ENCODE data around the gene ABCC1.
A peak's percentile ranks its signal among the peaks of the same experiment; 100 is the strongest.

The ABCC1 gene

GRCh38 chr16:16025214-16025968, 76.0 kb downstream of the ABCC1 start:
- H3K4me2 ChIP-seq (ENCODE audit: low read length), result no peak overlapping the region
- no peak overlapping the region; the same call in 1 of the 2 replicates for H3K9ac ChIP-seq (ENCODE audit: low read length)
- H3K79me2 ChIP-seq (ENCODE audit: insufficient read depth, low read length), result no peaks in the 10 kb centered on the region
- no peak overlapping the region for H2AFZ ChIP-seq (ENCODE audit: low read length)
- H3K36me3 ChIP-seq (ENCODE audit: insufficient read depth, low read length), result peaks cover 33% of the 10 kb centered on the region; the same call in 1 of the 2 replicates
- peak overlapping the region; percentile 57 for H3K27ac ChIP-seq (ENCODE audit: low read depth, low read length, poor library complexity, severe bottlenecking)
- H4K20me1 ChIP-seq (ENCODE audit: insufficient read depth, low read length), result no peaks in the 10 kb centered on the region
- H3K4me1 ChIP-seq (ENCODE audit: insufficient read depth, low read length, severe bottlenecking), result peaks cover 48% of the 10 kb centered on the region
- H3K4me3 ChIP-seq (ENCODE audit: low read depth, low read length, poor library complexity, severe bottlenecking), result no peak overlapping the region
- no peaks in the 10 kb centered on the region for H3K27me3 ChIP-seq (ENCODE audit: insufficient read depth, low read length)
- no peaks in the 10 kb centered on the region for H3K9me2 ChIP-seq (ENCODE audit: low read depth, low read length)
- no peaks in the 10 kb centered on the region for H3K9me3 ChIP-seq (ENCODE audit: low read length)
- TF ChIP-seq EZH2 (IDR thresholded peaks at IDR 0.05; ENCODE audit: borderline replicate concordance, low read length), result no peak
- no peaks in the 10 kb centered on the region for H3F3A ChIP-seq (ENCODE audit: insufficient read depth, low read length)

- H2AFZ ChIP-seq (ENCODE audit: low read length), result no peak overlapping the region
- H3K4me2 ChIP-seq (ENCODE audit: low read length), result no peak overlapping the region
- H4K20me1 ChIP-seq (ENCODE audit: insufficient read depth, low read length), result no peaks in the 10 kb centered on the region
These were observed 78.4 kb downstream of the ABCC1 start for GRCh38 chr16:16027728-16028310.

DNA sequence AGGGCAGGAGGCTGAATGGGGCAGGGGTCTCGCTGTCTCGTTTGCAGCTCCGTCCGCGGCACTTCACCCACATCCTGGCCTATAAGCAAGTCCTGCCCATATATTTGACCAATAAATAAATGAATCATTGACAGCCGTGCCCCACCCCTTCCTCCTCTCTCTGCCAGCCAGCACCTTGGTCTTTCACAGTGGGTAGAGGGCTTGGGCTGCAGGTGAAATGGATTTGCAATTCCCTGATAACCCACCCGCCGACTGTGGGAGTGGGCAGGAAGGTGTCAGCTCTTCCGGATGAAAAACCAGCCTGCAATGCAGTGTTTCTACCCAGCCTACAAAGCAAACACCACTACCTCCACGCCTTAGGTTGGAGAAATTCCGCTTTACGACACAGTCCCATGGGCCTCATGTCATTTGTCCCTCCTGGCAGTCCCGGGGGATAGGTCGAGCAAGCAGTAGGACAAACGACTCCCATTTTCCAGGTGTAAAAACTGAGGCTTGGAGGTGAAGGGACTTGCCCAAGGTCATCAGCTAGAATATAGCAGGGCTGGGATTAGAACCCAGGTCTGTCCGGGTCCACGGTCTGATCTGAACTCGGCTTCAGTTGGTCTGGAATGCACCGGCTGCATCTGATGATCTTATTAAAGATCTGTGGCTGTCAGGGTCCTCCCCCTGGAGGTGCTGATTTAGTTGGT, 79.0 kb downstream of the ABCC1 start:
- Histone ChIP-seq H3F3A (ENCODE audit: insufficient read depth, low read length) (no peaks in the 10 kb centered on the region), H4K20me1 (ENCODE audit: insufficient read depth, low read length) (no peaks in the 10 kb centered on the region), H3K4me1 (ENCODE audit: insufficient read depth, low read length, severe bottlenecking) (peaks cover 28% of the 10 kb centered on the region), H3K9ac (ENCODE audit: low read length) (no peak overlapping the region), H3K79me2 (ENCODE audit: insufficient read depth, low read length) (no peaks in the 10 kb centered on the region), H3K27ac (ENCODE audit: low read depth, low read length, poor library complexity, severe bottlenecking) (no peak overlapping the region), H3K36me3 (ENCODE audit: insufficient read depth, low read length) (peaks cover 51% of the 10 kb centered on the region; the same call in 1 of the 2 replicates), H3K4me3 (ENCODE audit: low read depth, low read length, poor library complexity, severe bottlenecking) (no peak overlapping the region), H2AFZ (ENCODE audit: low read length) (no peak overlapping the region), H3K9me2 (ENCODE audit: low read depth, low read length) (no peaks in the 10 kb centered on the region), H3K27me3 (ENCODE audit: insufficient read depth, low read length) (no peaks in the 10 kb centered on the region), H3K4me2 (ENCODE audit: low read length) (no peak overlapping the region), H3K9me3 (ENCODE audit: low read length) (no peaks in the 10 kb centered on the region)
- TF ChIP-seq, protein P1, sequence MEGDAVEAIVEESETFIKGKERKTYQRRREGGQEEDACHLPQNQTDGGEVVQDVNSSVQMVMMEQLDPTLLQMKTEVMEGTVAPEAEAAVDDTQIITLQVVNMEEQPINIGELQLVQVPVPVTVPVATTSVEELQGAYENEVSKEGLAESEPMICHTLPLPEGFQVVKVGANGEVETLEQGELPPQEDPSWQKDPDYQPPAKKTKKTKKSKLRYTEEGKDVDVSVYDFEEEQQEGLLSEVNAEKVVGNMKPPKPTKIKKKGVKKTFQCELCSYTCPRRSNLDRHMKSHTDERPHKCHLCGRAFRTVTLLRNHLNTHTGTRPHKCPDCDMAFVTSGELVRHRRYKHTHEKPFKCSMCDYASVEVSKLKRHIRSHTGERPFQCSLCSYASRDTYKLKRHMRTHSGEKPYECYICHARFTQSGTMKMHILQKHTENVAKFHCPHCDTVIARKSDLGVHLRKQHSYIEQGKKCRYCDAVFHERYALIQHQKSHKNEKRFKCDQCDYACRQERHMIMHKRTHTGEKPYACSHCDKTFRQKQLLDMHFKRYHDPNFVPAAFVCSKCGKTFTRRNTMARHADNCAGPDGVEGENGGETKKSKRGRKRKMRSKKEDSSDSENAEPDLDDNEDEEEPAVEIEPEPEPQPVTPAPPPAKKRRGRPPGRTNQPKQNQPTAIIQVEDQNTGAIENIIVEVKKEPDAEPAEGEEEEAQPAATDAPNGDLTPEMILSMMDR (IDR thresholded peaks at IDR 0.05; ENCODE audit: low read length), result no peak
- no peak for TF ChIP-seq EZH2 (IDR thresholded peaks at IDR 0.05; ENCODE audit: borderline replicate concordance, low read length)

More at GRCh38 chr16:16027728-16028310, 78.4 kb downstream of the ABCC1 start:
- Histone ChIP-seq H3K36me3 (ENCODE audit: insufficient read depth, low read length) (peaks cover 46% of the 10 kb centered on the region; the same call in 1 of the 2 replicates), H3K27ac (ENCODE audit: low read depth, low read length, poor library complexity, severe bottlenecking) (no peak overlapping the region), H3K9me2 (ENCODE audit: low read depth, low read length) (no peaks in the 10 kb centered on the region), H3K27me3 (ENCODE audit: insufficient read depth, low read length) (no peaks in the 10 kb centered on the region), H3K9me3 (ENCODE audit: low read length) (no peaks in the 10 kb centered on the region), H3F3A (ENCODE audit: insufficient read depth, low read length) (no peaks in the 10 kb centered on the region), H3K79me2 (ENCODE audit: insufficient read depth, low read length) (no peaks in the 10 kb centered on the region), H3K9ac (ENCODE audit: low read length) (no peak overlapping the region), H3K4me1 (ENCODE audit: insufficient read depth, low read length, severe bottlenecking) (peaks cover 28% of the 10 kb centered on the region), H3K4me3 (ENCODE audit: low read depth, low read length, poor library complexity, severe bottlenecking) (no peak overlapping the region)
- TF ChIP-seq EZH2 (IDR thresholded peaks at IDR 0.05; ENCODE audit: borderline replicate concordance, low read length), result no peak
- TF ChIP-seq, protein P1 (IDR thresholded peaks at IDR 0.05; ENCODE audit: low read length), result no peak
